DMS153 treated with DMSO at 0.1 percent for 48 hours (cell line): ENCODE measurements around the gene NRARP.

Source experiments
- DNase-seq: peaks from one replicate; lab custom pipeline; 2025; ENCODE audit not compliant: unreplicated experiment; lab: John Stamatoyannopoulos, UW

Gene NRARP

DNA sequence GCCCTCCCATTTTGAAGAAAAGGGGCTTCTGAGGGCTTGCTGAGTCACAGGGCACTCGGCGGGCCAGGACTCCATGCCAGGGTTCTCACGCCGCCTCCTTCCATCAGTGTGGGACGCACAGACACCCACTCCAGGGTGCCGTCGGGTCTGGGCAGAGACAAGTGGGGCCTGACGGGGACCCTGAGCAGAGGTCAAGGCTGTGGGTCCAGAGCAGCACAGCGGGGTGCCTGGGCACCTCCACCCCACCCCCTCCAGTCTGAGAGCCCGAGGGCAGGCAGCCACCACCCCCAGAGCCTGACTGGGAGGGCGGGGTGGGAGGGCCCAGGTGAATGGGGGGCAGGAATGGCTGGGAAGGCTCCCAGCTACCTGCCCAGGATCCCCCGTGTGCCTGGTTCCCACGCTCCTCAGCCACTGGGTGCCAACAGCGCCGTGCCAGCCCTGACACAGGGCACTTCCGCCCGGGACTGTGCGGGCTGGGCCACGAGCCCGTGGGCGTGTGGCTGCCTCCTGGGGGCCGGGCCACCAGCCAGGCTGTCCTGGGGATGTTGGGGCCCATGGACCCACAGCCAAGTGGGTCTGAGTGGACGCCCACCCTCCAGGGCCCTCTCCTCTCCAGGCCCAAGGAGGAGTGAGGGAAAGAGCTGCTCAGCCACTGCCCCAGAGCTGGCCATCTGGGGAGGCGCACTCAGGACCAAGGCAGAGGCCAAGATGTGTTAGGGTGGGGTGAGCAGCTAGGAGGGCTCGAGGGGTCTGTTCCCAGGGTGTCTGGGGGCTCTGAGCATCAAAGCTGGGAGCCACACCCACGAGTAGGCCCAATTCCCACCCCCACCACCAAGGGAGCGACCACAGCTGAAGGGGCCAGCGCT lies 10.1 kb upstream of the NRARP start:
- DNase-seq, result no peak

DNA sequence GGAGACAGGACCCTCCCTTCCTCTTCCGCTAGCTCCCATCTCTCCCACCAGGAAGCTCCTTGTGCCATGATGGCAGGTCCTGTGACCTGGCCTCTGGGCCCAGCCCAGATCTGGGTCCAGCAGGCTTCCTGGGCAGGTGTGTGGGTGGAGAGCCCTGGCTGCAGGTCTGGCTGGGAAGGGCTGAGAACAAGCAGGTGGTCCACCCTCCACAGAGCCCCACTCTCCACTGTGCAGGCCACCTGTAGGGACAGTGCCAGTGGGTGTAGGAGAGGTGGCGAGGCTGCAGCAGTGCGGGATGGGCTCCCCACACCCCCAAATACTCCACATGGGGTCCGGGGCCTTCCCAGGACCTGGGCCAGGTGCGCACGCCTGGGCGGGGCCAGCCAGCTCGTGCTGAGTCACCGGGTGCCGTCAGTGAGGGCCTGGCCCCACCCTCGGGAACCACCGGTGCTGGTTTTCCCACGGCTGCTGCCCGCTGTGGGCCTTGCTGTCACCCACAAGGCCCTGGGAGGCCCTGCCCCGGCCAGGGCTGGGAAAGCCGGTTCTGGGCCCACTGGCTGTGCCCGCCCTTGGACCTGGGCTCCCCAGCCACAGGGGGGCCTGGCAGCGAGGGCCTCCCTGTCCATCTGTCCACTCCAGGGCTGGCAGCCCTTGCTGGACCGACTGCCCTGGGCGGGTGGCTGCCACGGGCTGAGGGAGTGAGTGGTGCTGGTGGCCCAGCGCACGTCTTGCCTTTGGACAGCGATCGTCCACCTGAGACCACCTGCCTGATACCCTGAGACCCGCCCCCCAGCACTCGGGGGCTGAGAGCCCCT lies 9.3 kb upstream of the NRARP start:
- peak; percentile 14 for DNase-seq

- DNase-seq, result peak; percentile 52
Measured at GRCh38 chr9:137310189-137311052, 8.3 kb upstream of the NRARP start.

DNA sequence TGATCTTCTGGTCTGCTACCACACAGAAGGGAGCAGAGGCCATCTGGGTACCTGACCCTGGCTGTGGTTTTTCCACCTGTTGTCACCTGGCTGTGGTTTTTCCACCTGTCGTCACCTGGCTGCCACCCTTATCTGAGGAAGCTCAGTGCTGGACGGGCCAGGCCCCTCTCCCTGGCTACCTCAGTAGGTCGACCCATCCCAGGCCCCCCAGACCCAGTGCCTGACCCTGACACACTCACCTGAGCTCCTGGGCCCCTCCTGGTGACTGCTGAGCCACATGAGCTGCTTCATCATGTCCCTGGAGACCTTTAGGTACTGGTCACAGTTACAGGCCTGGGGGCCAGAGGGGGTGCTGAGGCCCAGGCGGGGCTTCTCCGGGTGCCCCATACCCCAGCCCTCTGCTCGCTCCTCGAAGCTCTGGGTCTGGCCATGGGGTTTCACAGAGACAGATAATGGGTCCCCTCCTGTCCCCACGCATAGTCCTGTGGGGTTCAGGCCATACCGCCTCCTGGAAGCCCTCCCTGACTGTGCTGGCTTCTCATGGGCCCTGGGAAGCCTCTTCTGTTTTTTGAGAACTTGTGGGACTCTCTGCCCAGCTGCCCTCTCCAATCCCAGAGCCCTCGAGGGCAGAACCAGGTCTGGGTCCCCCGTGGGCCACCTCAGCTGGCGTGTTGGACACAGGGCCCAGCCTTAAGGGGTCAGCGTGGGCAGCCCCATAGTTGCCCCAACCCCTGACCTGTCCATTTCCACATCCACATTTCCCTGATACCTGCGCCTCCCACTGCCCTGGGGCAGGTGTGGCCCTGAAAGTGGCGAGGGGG lies 7.5 kb upstream of the NRARP start:
- no peak for DNase-seq

GRCh38 chr9:137308057-137308619 lies 6.1 kb upstream of the NRARP start:
- DNase-seq, result no peak

DNA sequence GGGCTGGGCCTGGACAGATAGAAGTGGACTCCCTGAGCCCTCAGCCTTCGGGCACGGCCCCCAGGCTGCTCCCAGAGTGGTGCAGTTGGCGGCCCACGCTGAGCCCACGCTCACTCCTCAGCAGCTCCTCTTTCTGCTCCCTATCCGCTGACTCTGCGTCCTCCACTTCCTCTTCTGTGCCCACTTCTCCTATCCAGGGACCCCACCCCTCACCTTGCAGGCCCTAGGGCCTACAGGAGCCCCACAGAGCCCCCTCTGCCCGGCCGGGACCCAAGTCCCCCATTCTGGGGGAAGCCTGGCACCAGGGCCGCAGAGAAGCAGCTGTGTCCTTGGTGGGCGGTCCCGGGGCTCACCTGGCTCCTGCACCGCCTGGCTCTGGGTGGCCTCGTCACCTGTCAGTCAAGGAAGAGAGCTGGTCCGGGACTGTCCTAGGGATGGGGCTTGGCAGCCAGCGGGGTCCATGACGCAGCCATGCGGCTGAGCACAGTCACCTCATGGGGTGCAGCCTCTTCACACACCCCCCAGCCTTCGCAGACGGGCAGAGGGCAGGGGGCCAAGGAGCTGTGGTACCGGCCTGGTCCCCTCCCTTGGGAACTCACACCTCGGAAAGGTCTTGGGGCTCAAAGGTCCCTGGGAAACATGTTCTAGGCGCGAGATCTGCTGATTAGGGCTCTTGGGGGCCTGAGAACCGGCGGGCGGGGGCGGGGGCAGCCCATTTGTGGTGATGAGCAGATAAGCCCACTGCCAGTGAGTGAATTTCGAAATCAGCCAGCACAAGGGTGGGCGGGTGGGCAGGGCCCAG lies 5.4 kb upstream of the NRARP start:
- no peak for DNase-seq

DNA sequence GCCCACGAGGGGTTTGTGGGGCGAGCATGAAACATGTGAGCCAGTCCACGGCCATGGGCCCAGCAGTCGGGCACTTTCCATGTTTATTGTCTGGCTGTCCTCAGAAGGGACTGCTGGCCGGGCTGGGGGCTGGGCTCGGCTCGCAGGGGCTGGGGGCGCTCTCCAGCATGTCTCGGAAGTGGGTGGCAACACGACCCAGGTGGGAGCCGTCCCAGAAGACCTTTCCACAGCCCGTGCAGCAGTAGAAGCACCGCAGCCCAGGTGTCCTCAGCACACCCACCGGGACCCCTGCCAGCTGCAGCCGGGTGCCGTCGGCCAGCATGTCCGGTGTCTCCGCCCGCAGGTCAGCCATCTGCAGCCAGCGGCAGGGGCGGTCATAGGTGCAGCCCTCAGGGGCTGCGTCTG lies 4.8 kb upstream of the NRARP start:
- DNase-seq, result no peak

DNA sequence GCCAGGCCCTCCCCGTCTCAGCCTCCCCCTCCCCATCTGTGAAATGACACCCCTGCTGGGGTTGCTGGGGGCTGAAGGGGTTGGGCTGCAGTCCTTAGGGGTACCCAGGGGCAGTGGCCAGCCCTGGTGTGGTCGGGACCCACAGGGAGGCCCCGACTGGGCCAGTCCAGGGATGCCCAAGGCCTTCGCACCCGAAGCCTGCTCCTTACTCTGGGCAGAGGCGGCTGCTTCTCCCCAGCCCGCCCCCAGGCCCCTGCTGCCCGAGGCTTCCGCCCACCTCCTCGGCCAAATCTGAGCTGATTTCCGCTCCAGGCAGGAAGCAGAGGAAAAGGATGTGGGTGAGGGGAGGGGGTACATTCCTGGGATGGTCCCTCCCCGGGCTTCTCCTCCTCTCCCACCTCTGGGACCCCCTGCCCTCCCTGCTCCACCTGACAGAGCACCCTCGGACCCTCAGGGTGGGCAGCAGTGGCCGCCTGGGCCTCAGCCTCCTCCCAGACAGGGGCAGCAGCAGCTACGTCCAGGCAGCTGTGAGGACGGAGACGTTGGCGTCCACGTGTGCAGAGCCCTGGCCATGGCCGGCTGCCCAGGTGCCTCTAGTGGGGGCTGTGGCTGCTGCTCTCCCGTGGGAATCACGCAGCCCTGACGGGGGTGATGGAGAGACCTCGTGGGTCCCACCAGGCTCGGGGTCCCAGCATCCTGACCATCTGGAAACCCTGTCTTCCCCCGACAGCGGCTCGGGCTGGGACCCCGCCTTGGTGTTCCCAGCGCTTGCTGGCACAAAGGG lies 4.2 kb upstream of the NRARP start:
- DNase-seq, result no peak

- DNase-seq, result no peak
Measured at GRCh38 chr9:137305798-137306065, 3.7 kb upstream of the NRARP start.

DNA sequence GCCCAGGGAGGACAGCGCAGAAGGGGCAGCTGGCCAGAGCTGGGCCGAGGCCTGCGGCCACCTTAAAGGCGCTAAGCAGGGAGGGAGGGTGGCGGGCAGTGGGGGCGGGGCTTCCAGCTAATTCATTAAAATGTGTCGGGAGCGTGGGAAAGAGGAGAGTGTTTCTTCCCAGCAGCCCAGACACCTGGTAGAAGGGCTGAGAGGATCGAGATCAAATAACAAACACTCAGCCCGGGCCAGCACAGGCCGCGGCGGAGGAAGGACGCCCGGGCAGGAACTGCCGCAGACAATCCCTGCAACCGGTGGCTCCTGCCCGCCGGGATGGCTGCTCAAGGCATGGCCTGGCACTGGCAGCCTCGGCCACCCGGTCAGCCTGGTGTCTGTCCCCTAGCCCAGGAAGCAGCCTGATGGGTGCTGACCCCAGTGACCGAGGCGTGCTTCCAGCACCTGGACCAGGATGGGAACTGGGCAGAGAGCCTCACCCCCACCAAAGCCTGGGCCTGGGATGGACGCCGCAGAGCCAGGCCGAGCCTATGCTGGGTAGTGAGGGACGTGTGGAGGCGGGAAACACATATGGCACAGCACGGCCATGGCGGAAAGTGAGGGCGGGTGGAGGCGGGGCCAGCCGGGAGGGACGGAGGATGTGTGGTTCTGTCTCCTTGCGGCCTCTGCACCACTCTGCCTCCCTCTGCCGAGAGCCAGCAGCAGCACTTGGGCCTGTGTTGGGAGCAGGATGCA lies 3.2 kb upstream of the NRARP start:
- DNase-seq, result peak; percentile 66

DNA sequence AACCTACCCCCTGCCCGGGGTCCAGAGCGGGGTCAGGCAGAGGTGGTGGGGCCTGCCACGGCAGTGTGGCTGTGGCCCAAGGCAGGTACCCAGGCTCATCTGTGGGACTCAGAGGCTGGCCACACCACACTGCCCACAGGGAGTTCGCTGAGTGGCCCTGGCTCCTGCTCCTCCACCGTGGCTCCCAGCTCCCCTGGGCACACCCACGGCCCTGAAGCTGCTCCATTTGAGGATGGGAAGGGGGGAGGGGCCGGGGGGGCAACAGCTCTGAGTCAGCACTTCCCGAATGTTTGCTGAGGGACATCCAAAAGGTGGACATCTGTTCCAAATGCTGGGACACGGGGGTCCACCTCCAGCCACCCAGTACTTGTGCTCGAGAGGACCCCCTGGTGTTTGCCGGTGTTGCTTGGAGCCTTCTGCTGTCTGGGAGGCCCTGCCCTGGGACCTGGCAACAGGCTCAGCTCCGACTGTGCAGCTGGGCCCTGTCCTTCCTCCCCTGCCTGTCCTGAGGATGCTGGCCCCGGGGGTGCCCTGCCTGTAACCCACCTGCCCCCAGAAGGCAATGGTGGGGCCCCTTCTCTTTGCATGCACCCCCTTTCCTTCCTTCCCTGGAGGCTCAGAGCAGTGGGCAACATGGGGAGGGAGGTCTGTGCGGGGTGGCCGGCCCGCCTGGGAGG lies 2.5 kb upstream of the NRARP start:
- DNase-seq, result no peak

GRCh38 chr9:137303893-137304382 lies 1.9 kb upstream of the NRARP start:
- DNase-seq, result no peak

GRCh38 chr9:137303151-137303892 lies 1.3 kb upstream of the NRARP start:
- DNase-seq, result peak; percentile 14

DNA sequence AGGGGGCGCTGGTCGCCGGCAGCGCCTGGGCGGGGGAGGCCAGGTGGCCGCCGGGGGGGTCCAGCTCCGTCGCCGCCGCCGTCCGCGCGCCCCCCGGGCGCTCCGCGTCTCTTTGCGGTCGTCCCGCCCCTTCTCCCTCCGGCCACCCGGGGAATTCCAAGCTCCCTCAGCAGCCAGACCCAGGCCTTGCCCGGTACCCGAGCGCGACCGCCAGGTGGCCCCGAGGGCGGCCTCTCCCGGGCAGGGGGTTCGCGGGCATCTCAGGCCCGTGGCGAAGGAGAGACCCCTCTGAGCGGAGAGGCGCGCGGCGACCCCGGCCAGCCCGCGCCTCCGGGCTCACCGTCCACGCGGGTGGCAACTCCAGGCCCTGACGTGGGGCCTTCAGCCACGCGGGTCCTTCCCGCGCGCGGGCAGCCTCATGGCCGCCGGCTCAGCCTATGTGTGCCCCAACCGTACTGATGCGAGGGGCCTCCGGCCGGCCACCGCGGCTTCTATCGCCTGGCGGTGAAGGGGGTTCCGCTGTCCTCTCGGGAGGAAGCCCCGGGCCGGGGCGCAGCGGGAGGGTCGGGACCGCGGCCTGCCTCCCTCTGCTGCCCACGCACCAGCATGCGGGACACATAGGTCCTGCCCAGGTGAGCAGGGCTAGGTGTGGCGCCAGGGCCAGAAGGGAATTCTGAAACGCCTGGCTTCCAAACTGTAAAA lies 529 bp upstream of the NRARP start:
- DNase-seq, result peak; percentile 40

DNA sequence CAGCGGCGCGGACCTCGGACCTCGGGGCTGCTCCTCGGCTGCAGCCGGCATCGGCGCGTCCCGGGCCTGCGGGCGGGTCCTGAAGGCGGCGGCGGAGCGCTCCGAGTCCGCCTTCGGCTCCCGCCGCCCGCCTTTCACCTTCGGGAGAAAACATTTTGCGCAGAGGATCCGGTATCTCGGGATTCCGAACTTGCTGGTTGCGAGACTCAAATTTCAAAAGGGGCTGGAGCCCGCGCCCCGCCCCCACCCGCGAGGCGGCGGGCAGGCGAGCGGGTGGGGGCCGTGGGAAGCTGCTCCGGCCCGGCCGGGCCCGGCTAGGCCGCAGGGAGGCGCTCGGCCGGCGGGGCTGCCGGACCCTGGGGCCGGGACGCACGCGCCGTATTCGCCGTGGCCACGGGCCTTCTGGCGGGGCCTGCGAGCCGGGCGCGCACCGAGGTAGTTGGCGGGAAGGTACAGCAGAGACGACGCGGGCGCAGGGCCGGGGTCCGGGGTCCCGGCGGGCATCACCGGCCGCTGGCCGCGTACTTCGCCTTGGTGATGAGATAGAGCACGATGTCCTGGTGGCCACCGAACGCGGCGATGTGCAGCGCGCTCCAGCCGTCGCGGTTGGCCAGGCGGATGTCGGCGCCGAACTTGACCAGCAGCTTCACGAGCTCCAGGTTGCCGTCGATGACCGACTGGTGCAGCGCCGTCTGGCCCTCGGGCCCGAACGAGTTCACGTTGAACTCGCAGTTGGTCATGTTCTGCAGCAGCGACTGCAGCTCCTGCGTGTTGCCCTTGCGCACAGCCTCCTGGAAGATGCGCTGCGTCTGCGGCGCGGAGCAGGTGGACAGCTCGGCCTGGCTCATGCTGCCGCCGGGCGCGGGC lies 757 bp downstream of the NRARP start:
- DNase-seq, result peak; percentile 22
